Measurements from ENCODE around the gene CTNNAL1. TPM values are rescaled to one million over a fixed set of nuclear protein-coding genes. Genes with fewer than 3 reads are reported as not detected.

The CTNNAL1 gene
- total RNA-seq, 1 donor from 2014 or later: 16.4 TPM

- Histone ChIP-seq H3K36me3 (peaks cover 15 to 25% of the 10 kb centered on the region in 2 donors), H3K27ac (no peak overlapping the region), H3K9me3 (no peaks in the 10 kb centered on the region), H3K4me3 (no peak overlapping the region), H3K27me3 (no peaks in the 10 kb centered on the region), H3K4me1 (peaks cover 0 to 2% of the 10 kb centered on the region in 2 donors)
- intact Hi-C loops (cut with DNase I): loop anchor here (10.0 kb wide), 1 partner anchor 385 kb away; the partner anchor contains the start of gene EPB41L4B
- no peak for DNase-seq (ENCODE audit: low spot score in 2 of 2)
- TF ChIP-seq, protein P1, sequence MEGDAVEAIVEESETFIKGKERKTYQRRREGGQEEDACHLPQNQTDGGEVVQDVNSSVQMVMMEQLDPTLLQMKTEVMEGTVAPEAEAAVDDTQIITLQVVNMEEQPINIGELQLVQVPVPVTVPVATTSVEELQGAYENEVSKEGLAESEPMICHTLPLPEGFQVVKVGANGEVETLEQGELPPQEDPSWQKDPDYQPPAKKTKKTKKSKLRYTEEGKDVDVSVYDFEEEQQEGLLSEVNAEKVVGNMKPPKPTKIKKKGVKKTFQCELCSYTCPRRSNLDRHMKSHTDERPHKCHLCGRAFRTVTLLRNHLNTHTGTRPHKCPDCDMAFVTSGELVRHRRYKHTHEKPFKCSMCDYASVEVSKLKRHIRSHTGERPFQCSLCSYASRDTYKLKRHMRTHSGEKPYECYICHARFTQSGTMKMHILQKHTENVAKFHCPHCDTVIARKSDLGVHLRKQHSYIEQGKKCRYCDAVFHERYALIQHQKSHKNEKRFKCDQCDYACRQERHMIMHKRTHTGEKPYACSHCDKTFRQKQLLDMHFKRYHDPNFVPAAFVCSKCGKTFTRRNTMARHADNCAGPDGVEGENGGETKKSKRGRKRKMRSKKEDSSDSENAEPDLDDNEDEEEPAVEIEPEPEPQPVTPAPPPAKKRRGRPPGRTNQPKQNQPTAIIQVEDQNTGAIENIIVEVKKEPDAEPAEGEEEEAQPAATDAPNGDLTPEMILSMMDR (IDR thresholded peaks at IDR 0.05): no peak
These were observed 73.3 kb downstream of the CTNNAL1 start for GRCh38 chr9:108939975-108940374.

GRCh38 chr9:108937561-108938305 lies 75.6 kb downstream of the CTNNAL1 start:
- no peak overlapping the region for H3K27ac ChIP-seq
- H3K36me3 ChIP-seq: peaks cover 11 to 13% of the 10 kb centered on the region in 2 donors
- no peaks in the 10 kb centered on the region for H3K9me3 ChIP-seq
- no peak overlapping the region for H3K4me3 ChIP-seq
- intact Hi-C loops (cut with DNase I): loop anchor here (10.0 kb wide), 1 partner anchor 387 kb away; the partner anchor contains the start of gene EPB41L4B
- peaks cover 0 to 8% of the 10 kb centered on the region in 2 donors for H3K4me1 ChIP-seq
- H3K27me3 ChIP-seq: no peaks in the 10 kb centered on the region
- DNase-seq (ENCODE audit: low spot score in 2 of 2): no peak
- TF ChIP-seq, protein P1 (IDR thresholded peaks at IDR 0.05): no peak

- H3K4me1 ChIP-seq: peaks cover 0 to 14% of the 10 kb centered on the region in 2 donors
- H3K4me3 ChIP-seq: peak within 1 kb of the TSS; percentile 80 to 89
- H3K36me3 ChIP-seq: peaks cover 1 to 2% of the 10 kb centered on the region in 2 donors
- peak within 1 kb of the TSS; percentile 89 to 91 for H3K27ac ChIP-seq
- TF ChIP-seq, protein P1 (IDR thresholded peaks at IDR 0.05): no peak
- DNase-seq (ENCODE audit: low spot score in 2 of 2): peak; percentile 10 to 82
- no peaks in the 10 kb centered on the region for H3K9me3 ChIP-seq
- H3K27me3 ChIP-seq: no peaks in the 10 kb centered on the region
- intact Hi-C loops (cut with DNase I): loop anchor here (1.0 to 10.0 kb wide), 4 partner anchors 79 to 390 kb away; partner anchors contain the start of genes CTNNAL1 and EPB41L4B
These were observed 78.9 kb downstream of the CTNNAL1 start, which contains the start of gene ABITRAM for GRCh38 chr9:108934323-108934893. ABITRAM (plus strand) TSS chr9:108934400; CDS start chr9:108934487, 87 bp downstream.

GRCh38 chr9:108933718-108934322 lies 79.5 kb downstream of the CTNNAL1 start, which contains the start of gene ELP1:
ELP1 (minus strand) TSS chr9:108934124; CDS start chr9:108931146, 2,978 bp downstream.
- intact Hi-C loops (cut with DNase I): loop anchor here (1.0 to 10.0 kb wide), 5 partner anchors 19 to 391 kb away; partner anchors contain the start of genes CTNNAL1 and EPB41L4B
- Histone ChIP-seq H3K27me3 (no peaks in the 10 kb centered on the region), H3K4me1 (peaks cover 0 to 14% of the 10 kb centered on the region in 2 donors), H3K4me3 (peak within 1 kb of the TSS; percentile 80 to 89), H3K9me3 (no peaks in the 10 kb centered on the region), H3K27ac (peak within 1 kb of the TSS; percentile 89 to 91), H3K36me3 (peaks cover 0 to 4% of the 10 kb centered on the region in 2 donors)
- TF ChIP-seq, protein P1 (IDR thresholded peaks at IDR 0.05): peak; percentile 7 to 29 (median 13)
- peak; percentile 79 to 96 for DNase-seq (ENCODE audit: low spot score in 2 of 2)

DNA sequence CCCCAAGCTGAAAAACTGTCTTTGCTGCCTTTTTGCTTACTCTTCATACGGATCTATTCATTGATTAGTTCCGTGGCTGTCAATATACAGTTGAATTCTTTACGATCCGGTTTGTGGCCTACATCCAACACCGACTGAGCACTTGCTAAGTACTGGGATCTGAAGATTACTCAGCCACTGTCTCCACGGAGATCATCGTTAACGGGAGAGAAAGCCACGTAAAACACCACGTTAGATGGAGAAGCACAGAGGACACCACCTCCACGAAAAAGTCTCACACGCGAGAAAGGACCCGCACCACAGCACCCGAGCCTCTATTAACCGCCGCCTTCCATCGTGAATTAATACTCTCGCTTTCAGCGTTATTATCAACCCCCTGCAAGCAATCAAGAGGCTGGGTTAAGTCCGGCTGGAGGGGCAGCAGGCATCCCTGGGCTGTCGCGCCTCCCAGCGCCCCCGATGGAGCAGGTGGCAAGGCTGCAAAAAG lies 80.0 kb downstream of the CTNNAL1 start:
- Histone ChIP-seq H3K27me3 (no peaks in the 10 kb centered on the region), H3K36me3 (peaks cover 3 to 9% of the 10 kb centered on the region in 2 donors), H3K4me3 (peak overlapping the region; percentile 80 to 89), H3K4me1 (peaks cover 0 to 14% of the 10 kb centered on the region in 2 donors), H3K9me3 (no peaks in the 10 kb centered on the region), H3K27ac (peak overlapping the region; percentile 89 to 91)
- intact Hi-C loops (cut with DNase I): loop anchor here (2.0 to 10.0 kb wide), 3 partner anchors 20 to 392 kb away; partner anchors contain the start of gene EPB41L4B
- no peak for DNase-seq (ENCODE audit: low spot score in 2 of 2)
- TF ChIP-seq, protein P1 (IDR thresholded peaks at IDR 0.05): no peak

Measured in ascending aorta (tissue), 2 donors.